Measurements from ENCODE around the gene HMGB4.

The HMGB4 gene

DNA sequence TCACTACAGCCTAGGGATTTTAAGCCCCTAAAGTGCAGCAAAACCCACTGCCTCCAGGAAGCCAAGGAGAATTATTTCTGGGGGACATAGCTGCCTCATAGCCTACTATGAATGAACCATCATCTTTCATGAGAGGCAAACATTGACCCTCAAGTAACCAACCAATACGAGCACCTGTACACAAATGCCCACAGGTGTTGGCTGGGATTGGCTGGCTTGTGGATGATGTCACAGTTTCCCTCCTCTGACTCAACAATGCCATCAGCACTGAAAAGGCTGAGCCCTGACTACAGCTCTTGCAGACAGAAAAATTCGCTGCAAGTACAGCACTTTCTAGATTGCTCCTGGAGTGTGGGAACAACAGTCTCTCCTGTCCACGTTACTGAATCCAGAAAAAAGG is at the start of gene HMGB4:
TSS of gene HMGB4 (plus strand) at position 301 of the 400 bp plus-strand sequence. CDS start 113 bp downstream, outside the sequence.
- no peak for DNase-seq (ENCODE audit: low read depth in 3 of 3)

DNA sequence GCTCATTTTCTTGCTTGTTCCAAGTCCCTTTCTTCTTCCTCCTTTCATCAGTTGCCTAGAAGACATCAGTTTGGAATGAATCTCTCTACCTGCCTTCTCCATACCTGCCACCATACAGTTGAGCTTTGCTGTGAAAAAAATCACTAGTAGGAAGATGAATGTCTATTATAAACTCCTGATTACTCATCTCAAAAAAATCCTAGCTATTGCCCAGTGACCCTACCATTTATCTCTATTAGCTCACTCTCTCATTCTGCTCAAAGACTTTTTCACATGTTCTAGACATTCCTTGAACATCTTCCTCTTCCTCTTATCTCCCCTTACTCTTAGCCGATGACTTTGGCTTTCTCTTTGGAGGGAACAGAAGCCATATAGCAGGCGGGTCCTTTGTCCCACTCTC is 49.7 kb upstream of the HMGB4 start:
- no peak for DNase-seq (ENCODE audit: low read depth in 3 of 3)

DNA sequence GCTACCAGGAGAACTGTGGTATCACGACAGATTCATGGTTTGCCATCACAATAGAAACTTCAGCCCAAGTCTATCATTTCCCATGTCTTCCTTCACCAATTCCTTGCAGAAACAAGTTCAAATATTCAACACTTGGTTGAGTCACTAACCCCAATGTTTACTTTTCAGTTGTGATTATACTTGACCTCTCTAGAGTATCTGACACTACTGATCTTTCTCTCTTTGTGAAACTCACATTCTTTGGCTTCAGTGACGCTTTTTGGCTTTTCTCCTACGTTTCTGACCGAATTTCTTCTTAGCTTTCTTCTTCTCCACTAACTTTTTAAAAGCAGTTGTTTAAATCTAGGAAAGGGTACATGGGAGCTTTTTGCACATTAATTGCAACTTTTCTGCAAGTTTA is 48.8 kb upstream of the HMGB4 start:
- DNase-seq (ENCODE audit: low read depth in 3 of 3), result no peak

GRCh38 chr1:33818071-33818470 is 45.8 kb upstream of the HMGB4 start:
- DNase-seq (ENCODE audit: low read depth in 3 of 3), result no peak

DNA sequence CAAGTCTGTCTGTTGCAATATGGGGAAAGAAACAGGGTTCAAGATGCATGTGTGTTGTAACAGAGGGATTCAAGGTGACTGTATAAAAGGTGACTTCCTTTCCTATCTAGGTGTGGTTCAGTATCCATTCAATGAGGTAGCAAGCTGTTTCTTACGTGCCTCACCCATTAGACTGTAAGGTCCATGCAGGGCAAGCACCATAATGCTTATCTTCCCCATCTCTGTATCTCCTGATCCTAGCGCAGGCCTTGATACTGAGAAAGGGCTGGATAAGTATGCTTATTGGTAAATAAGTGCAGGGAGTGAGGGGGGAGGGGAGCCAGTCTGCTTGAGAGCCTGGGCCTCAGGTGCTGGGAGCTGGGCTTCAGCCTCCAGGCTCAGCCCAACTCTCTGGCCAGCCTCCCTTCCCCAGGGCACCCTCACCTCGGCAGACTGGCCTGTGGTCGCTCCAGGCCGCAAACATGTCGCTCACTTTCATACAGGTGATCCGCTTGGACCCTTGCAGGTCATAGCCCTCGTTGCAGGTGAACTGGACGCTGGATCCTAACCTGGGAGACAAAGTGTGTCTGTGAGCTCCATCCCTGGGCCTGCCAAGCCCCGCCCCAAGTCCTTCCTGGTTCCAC is 44.5 kb upstream of the HMGB4 start:
- no peak for DNase-seq (ENCODE audit: low read depth in 3 of 3)

- no peak for DNase-seq (ENCODE audit: low read depth in 3 of 3)
These were observed 44.0 kb upstream of the HMGB4 start for GRCh38 chr1:33819913-33820311.

DNA sequence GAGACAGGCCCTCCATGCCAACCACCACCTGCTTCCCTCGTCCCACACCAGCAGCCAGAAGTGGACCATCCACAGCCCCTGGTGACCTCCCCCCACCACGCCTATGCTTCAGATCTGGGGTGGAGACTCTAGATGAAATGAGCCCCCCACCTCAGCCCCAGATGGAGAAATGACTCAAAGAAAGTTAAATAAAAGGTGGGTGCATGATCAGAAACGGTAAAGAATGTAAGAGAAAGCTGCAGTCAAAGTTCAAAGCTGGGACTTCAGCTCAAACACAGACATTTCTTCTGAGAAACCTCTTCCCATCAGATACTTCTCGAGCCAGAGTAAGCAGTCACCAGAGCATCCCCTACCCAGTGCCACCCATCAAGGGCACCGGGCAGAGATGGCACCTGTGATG is 43.1 kb upstream of the HMGB4 start:
- DNase-seq (ENCODE audit: low read depth in 3 of 3), result no peak

GRCh38 chr1:33821291-33821690 is 42.6 kb upstream of the HMGB4 start:
- no peak for DNase-seq (ENCODE audit: low read depth in 3 of 3)

GRCh38 chr1:33822396-33822795 is 41.5 kb upstream of the HMGB4 start:
- DNase-seq (ENCODE audit: low read depth in 3 of 3), result no peak

GRCh38 chr1:33823401-33823800 is 40.5 kb upstream of the HMGB4 start:
- no peak for DNase-seq (ENCODE audit: low read depth in 3 of 3)

DNA sequence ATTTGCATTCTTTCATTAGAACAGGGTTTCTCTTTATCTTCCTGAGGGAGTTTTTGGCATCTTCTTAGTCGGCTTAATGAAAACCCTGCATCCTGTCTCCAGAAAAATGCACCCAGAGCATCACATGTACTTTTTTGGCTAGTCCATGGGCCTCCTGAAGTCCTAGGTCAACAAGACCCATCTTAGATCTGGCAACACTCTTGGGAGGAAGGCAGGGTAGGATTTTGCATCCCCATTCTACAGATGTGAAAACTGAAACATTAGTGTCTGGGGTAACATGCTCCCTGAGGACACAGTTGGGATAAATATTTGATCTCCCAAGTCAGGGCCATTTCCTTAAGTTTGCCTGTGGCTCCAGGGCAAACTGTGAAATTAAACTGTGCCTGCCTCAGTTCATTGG is 40.0 kb upstream of the HMGB4 start:
- no peak for DNase-seq (ENCODE audit: low read depth in 3 of 3)

- DNase-seq (ENCODE audit: low read depth in 3 of 3), result no peak
These were observed 39.6 kb upstream of the HMGB4 start for GRCh38 chr1:33824321-33824720.

GRCh38 chr1:33824971-33825370 is 38.9 kb upstream of the HMGB4 start:
- DNase-seq (ENCODE audit: low read depth in 3 of 3), result no peak

- DNase-seq (ENCODE audit: low read depth in 3 of 3), result no peak
These were observed 38.4 kb upstream of the HMGB4 start for GRCh38 chr1:33825506-33825905.

DNA sequence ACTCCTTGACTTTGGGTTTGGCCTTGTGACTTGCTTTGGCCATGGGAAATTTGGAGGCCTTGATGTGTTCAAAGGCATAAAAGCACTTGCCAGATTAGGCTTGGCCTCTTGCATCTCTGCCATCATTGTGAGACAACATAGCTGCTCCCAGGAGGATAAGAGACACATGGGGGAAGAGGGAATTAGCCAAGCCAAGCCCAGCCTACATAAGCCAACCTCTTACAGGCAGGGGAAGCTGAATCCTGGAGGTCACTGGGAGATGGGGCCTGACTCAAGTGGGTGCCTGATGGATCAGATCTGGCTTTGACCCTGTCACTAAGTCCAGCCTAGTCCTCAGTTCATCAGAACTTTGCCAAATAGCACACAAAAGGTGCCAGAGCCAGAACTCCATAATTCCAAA is 37.6 kb upstream of the HMGB4 start:
- DNase-seq (ENCODE audit: low read depth in 3 of 3), result no peak

DNA sequence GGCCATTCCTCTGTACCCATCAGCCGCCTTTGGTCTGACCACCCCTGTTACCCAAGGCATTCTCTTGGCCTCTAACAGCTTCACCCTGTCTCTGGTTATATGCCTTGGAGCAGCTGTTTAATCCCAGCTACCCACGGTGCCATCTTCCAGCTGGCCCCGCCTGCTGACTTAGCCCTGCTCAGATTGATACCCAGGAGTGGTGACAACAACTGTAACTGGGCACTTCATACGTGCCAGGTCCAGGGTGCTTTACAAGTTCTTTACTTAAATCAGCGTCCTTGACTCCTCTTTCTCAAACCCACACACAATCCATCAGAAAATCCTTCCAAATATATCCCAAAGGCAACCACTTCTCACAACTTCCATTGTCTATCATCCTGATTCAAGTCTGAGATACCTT is 37.2 kb upstream of the HMGB4 start:
- no peak for DNase-seq (ENCODE audit: low read depth in 3 of 3)

- no peak for DNase-seq (ENCODE audit: low read depth in 3 of 3)
These were observed 35.8 kb upstream of the HMGB4 start for GRCh38 chr1:33828059-33828458.

GRCh38 chr1:33828654-33829053 is 35.2 kb upstream of the HMGB4 start:
- no peak for DNase-seq (ENCODE audit: low read depth in 3 of 3)

DNA sequence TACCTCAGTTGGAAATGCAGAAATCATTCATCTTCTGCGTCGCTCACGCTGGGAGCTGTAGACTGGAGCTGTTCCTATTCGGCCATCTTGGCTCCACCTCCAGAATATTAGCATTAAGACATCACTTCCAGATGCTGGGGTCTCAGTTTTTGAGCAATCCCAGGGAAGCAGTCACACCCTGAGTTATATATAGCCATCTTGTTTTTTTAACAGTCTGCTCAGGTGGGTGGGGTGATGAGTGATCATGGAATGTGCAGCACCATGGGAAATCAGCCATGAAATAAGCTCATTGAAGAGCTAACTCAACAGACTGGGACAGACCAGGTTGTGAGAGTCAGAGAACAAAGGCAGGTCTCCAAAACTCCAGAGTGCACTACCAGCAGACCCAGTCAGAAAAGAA is 27.0 kb upstream of the HMGB4 start:
- no peak for DNase-seq (ENCODE audit: low read depth in 3 of 3)

- no peak for DNase-seq (ENCODE audit: low read depth in 3 of 3)
These were observed 26.2 kb upstream of the HMGB4 start for GRCh38 chr1:33837635-33838034.

DNA sequence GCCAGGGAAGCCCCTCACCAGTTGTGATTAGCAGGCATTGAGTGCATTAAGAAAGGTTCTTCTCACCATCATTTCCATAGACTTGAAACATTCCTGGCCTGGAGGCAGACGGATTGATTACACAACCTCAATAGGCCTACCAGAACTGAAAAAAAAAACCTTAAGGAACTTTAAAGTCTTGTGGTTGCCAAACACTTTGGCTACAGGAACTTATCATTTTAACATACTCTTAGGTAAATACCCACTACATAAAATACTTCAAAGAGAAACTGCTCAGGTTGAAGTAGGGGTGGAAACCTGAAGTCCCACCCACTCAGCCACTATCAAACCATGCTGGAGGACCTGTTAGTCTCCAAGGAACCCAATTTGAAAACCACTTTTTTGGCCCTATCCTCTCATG is 22.4 kb upstream of the HMGB4 start:
- DNase-seq (ENCODE audit: low read depth in 3 of 3), result no peak

DNA sequence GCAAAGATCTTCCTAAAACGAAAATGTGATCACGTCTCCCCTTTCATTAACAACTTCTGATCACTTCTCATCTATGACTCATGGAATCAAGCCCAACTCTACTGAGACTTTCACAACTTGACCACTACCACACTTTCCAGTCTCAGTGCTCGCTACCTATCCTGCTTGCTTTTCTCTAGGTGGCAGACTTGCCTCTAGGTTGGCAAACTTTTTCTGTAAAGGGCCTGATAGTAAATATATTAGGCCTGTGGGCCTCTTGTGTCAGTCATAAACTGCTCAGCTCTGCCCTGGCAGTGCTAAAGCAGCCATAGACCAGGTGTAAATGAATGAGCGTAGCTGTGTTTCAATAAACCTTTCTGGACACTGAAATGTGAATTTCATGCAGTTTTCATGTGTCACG is 21.5 kb upstream of the HMGB4 start:
- DNase-seq (ENCODE audit: low read depth in 3 of 3), result no peak

DNA sequence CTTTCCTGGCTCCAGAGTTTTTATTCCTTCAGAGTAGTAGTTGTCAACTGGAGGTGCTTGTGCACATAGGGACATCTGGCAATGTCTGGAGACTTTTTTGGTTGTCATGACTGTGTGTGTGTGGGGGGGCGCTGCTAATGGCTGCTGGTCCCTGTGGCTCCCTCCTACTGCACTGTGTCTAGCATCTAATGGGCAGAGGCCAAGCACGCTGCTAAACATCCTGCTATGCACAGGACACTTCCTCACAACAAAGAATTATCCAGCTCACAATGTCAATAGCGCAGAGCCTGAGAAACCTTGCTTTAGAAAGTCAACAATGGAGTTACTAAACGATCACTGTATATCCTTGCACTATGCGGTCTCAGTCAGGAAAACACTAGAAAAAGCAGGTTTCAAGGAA is 19.7 kb upstream of the HMGB4 start:
- DNase-seq (ENCODE audit: low read depth in 3 of 3), result no peak

GRCh38 chr1:33846861-33847260 is 17.0 kb upstream of the HMGB4 start:
- no peak for DNase-seq (ENCODE audit: low read depth in 3 of 3)
